ENCODE measurements around the gene CLEC16A. TPM values are rescaled to one million over a fixed set of nuclear protein-coding genes. Genes with fewer than 3 reads are reported as not detected.

Gene CLEC16A
- total RNA-seq, 4 donors from 2014 or later, result 29.5 to 58.8 (median 48.4) TPM

DNA sequence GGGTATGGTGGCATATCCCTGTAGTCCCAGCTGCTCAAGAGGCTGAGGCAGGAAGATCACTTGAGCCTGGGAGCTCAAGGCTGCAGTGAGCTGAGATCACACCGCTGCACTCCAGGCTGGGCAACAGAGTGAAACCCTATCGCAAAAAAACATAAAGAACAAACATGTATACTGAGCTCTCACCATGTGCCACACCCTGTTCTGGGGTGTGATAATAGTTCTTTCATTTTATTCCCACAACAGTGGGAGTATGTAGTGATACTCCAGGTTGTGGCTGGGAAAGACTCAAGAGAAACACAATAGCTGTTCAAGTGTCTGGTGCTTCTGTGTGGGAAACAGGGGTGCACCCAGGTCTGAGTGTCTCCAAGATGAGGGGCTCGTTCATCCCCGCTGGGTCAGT, 221.0 kb downstream of the CLEC16A start:
- Histone ChIP-seq H3K4me1 (peaks cover 0 to 8% of the 10 kb centered on the region in 2 donors), H3K4me3 (replicated peaks in 1 of 3) (no peak overlapping the region), H3K27me3 (no peaks in the 10 kb centered on the region), H3K36me3 (peaks cover 6 to 13% of the 10 kb centered on the region in 2 donors), H3K27ac (no peak overlapping the region), H3K9me3 (no peaks in the 10 kb centered on the region)
- no peak for TF ChIP-seq POLR2A (IDR thresholded peaks at IDR 0.05)
- TF ChIP-seq, protein P1, sequence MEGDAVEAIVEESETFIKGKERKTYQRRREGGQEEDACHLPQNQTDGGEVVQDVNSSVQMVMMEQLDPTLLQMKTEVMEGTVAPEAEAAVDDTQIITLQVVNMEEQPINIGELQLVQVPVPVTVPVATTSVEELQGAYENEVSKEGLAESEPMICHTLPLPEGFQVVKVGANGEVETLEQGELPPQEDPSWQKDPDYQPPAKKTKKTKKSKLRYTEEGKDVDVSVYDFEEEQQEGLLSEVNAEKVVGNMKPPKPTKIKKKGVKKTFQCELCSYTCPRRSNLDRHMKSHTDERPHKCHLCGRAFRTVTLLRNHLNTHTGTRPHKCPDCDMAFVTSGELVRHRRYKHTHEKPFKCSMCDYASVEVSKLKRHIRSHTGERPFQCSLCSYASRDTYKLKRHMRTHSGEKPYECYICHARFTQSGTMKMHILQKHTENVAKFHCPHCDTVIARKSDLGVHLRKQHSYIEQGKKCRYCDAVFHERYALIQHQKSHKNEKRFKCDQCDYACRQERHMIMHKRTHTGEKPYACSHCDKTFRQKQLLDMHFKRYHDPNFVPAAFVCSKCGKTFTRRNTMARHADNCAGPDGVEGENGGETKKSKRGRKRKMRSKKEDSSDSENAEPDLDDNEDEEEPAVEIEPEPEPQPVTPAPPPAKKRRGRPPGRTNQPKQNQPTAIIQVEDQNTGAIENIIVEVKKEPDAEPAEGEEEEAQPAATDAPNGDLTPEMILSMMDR (IDR thresholded peaks at IDR 0.05), result no peak
- WGBS, 2 donors, result 90 to 98% methylated on average over 4 of the region's 4 CpGs
- no peak for DNase-seq
- intact Hi-C loops (cut with DNase I), result no loop called here

DNA sequence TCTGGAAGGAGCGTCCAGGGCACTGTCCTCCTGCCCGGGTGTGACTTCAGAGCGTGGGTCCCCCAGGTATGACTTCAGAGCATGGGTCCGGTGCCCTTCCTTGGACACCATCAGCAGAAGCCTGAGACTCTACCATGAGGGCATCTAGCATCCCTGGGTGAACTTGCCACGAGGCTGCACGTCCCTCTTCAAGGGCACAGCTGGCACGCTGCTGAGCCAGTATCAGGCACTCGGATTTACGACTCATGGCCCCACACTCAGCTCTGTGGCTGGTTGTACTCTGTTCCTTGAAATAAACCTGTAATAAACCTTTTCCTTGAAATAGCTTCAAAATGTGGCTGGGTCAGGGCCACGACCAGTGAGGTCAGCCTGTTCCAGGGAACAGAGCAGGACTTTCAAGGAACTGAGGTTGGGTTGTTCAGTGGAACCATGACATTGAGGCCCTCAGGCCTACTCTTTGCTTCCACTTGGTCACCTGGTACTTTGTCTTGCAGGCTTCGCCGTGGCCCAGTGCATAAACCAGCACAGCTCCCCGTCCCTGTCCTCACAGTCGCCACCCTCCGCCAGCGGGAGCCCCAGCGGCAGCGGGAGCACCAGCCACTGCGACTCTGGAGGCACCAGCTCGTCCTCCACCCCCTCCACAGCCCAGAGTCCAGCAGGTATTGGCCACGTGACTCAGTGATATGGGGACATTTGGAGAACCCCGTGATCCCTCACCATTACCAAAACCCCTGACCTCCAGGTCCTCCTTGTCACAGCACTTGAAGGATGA, 221.7 kb downstream of the CLEC16A start:
- Histone ChIP-seq H3K4me3 (replicated peaks in 1 of 3) (no peak overlapping the region), H3K9me3 (no peaks in the 10 kb centered on the region), H3K36me3 (peaks cover 6 to 13% of the 10 kb centered on the region in 2 donors), H3K4me1 (peaks cover 0 to 8% of the 10 kb centered on the region in 2 donors), H3K27me3 (no peaks in the 10 kb centered on the region), H3K27ac (no peak overlapping the region)
- no peak for TF ChIP-seq POLR2A (IDR thresholded peaks at IDR 0.05)
- TF ChIP-seq, protein P1 (IDR thresholded peaks at IDR 0.05), result no peak
- intact Hi-C loops (cut with DNase I), result no loop called here
- DNase-seq, result no peak
- 96 to 98% methylated on average over 13 to 18 of the region's 22 CpGs for WGBS, 2 donors

GRCh38 chr16:11167581-11167980, 223.2 kb downstream of the CLEC16A start:
- Histone ChIP-seq H3K9me3 (no peaks in the 10 kb centered on the region), H3K4me1 (no peaks in the 10 kb centered on the region), H3K4me3 (replicated peaks in 1 of 3) (no peak overlapping the region), H3K36me3 (peaks cover 6 to 13% of the 10 kb centered on the region in 2 donors), H3K27me3 (no peaks in the 10 kb centered on the region), H3K27ac (no peak overlapping the region)
- TF ChIP-seq, protein P1 (IDR thresholded peaks at IDR 0.05), result no peak
- no peak for TF ChIP-seq POLR2A (IDR thresholded peaks at IDR 0.05)
- intact Hi-C loops (cut with DNase I), result no loop called here
- no peak for DNase-seq
- 83 to 87% methylated on average over 6 of the region's 6 CpGs for WGBS, 2 donors

- TF ChIP-seq, protein P1 (IDR thresholded peaks at IDR 0.05), result no peak
- TF ChIP-seq POLR2A (IDR thresholded peaks at IDR 0.05), result no peak
- 85 to 90% methylated on average over 5 to 8 of the region's 9 CpGs for WGBS, 2 donors
- intact Hi-C loops (cut with DNase I), result no loop called here
- Histone ChIP-seq H3K4me3 (replicated peaks in 1 of 3) (no peak overlapping the region), H3K27me3 (no peaks in the 10 kb centered on the region), H3K9me3 (no peaks in the 10 kb centered on the region), H3K36me3 (peaks cover 6 to 13% of the 10 kb centered on the region in 2 donors), H3K27ac (no peak overlapping the region), H3K4me1 (no peaks in the 10 kb centered on the region)
- DNase-seq, result no peak
These were observed 224.2 kb downstream of the CLEC16A start for GRCh38 chr16:11168386-11169051.

GRCh38 chr16:11169641-11170040, 225.3 kb downstream of the CLEC16A start:
- Histone ChIP-seq H3K9me3 (no peaks in the 10 kb centered on the region), H3K36me3 (peaks cover 6 to 13% of the 10 kb centered on the region in 2 donors), H3K27me3 (no peaks in the 10 kb centered on the region), H3K4me1 (no peaks in the 10 kb centered on the region), H3K4me3 (replicated peaks in 1 of 3) (no peak overlapping the region), H3K27ac (no peak overlapping the region)
- TF ChIP-seq, protein P1 (IDR thresholded peaks at IDR 0.05), result no peak
- TF ChIP-seq POLR2A (IDR thresholded peaks at IDR 0.05), result no peak
- DNase-seq, result no peak
- WGBS, 2 donors, result 86 to 100% methylated on average over 2 to 4 of the region's 4 CpGs
- intact Hi-C loops (cut with DNase I), result no loop called here

Data from thyroid gland (tissue), 4 donors.